Gastroesophageal sphincter (tissue), 3 donors: Measurements from ENCODE around the gene GSG1L2.

Source experiments
- CTCF ChIP-seq, 4 experiments: fragments of 200-600 bp in 2 of 4; fragments of 450-650 bp in 2 of 4; sonication (generic) in 1 of 4; IDR thresholded peaks; one replicate each; pipeline ENCODE4 v1.5.1; 2017 to 2019; ENCODE audit warnings: antibody characterized with exemption in 4 of 4, mild to moderate bottlenecking in 2 of 4, moderate library complexity in 2 of 4
- EP300 ChIP-seq: sonication (generic); formaldehyde crosslinking; IDR thresholded peaks from one replicate; pipeline ENCODE4 v1.6.1; 2017; ENCODE audit warnings: antibody characterized with exemption, mild to moderate bottlenecking
- POLR2A ChIP-seq, 2 donors: fragments of 450-650 bp; IDR thresholded peaks; one replicate each; pipeline ENCODE4 v1.6.1; 2017; ENCODE audit warnings: antibody characterized with exemption in 2 of 2, mild to moderate bottlenecking in 2 of 2, moderate library complexity in 1 of 2
- POLR2AphosphoS5 ChIP-seq: sonication (generic); formaldehyde crosslinking; IDR thresholded peaks from one replicate; pipeline ENCODE4 v1.6.1; 2017; ENCODE audit warnings: antibody characterized with exemption

- TF ChIP-seq CTCF (IDR thresholded peaks at IDR 0.05) = no peak
- TF ChIP-seq POLR2AphosphoS5 = no peak
- TF ChIP-seq EP300 = no peak
- no peak for TF ChIP-seq POLR2A (IDR thresholded peaks at IDR 0.05)
Measured at GRCh38 chr17:9801505-9801904, 20.4 kb downstream of the GSG1L2 start.
